ENCODE measurements around the gene CDSN. TPM values are rescaled to one million over a fixed set of nuclear protein-coding genes. Genes with fewer than 3 reads are reported as not detected.

The CDSN gene
- total and polyA plus RNA-seq, 3 experiments from 2014 or later = not detected

GRCh38 chr6:31128093-31128676, 7.9 kb upstream of the CDSN start:
- Histone ChIP-seq H3K9me3 (ENCODE audit: low read length) (no peaks in the 10 kb centered on the region), H3K36me3 (ENCODE audit: insufficient read depth, low read length) (no peaks in the 10 kb centered on the region), H3K27me3 (ENCODE audit: insufficient read depth, low read length, poor library complexity, severe bottlenecking) (peaks cover 4% of the 10 kb centered on the region), H3K4me3 (ENCODE audit: low read length) (no peak overlapping the region), H3K4me1 (ENCODE audit: insufficient read depth, low read length) (no peaks in the 10 kb centered on the region), H3K27ac (ENCODE audit: low read depth, low read length) (no peak overlapping the region)
- Mint-ChIP-seq H3K4me3 (no peak overlapping the region), H3K36me3 (no peaks in the 10 kb centered on the region), H3K27ac (peak overlapping the region in 3 of 8 donors; percentile 35 to 80 (median 48)), H3K9me3 (no peaks in the 10 kb centered on the region), H3K27me3 (peaks cover 5 to 9% of the 10 kb centered on the region in 2 donors), H3K4me1 (peaks cover 6 to 7% (median 6%) of the 10 kb centered on the region in 3 donors)
- DNase-seq = peak; percentile 42 to 79 (median 62)
- ChIA-PET CTCF (interaction anchor here (0.8 to 2.1 kb wide), 10 partner anchors 9 to 215 kb away, joined by 3 to 10 read pairs (median 4); partner anchors contain the start of genes C6orf15, PSORS1C1, PSORS1C2 and VARS2), POLR2A (no interaction called here)

DNA sequence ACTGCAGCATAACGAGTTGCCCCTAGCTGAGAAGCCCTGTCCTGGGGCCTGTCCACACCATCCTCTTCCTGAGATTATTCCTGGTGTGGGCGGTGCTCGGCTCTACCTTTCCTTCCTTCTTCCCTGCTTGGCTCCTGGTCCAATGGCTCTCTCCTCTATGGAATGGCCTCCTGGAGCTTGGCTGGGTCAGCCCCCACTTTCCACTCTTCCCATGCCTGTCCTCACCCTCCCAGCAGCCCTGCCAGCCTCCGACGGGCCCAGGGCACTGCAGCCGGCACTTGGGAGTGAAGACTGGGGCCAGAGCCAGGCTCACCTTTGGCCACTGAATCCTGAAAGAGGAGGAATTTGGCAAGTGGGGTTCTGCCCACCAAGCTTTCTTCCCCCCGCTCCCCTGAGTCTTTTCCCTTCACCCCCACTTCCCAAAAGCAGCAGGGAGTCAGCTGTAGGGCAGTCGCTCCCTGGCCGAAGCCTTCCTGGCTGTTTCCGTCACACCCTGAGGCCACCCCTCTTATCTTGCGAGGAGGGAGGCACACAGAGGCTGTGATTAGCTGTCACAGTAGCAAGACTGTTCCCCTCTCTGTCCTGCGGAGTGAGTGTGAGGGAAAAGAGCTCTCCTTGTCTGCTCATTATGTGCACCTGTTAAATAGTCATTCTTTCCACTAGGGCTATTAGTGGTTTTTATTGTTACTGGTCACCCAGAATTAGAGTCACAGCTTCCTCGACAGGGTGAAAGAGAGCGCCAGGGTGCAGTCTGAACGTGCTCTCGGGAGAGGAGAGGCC, 6.3 kb upstream of the CDSN start:
- Histone ChIP-seq H3K27ac (ENCODE audit: low read depth, low read length) (no peak overlapping the region), H3K27me3 (ENCODE audit: insufficient read depth, low read length, poor library complexity, severe bottlenecking) (peaks cover under 1% of the 10 kb centered on the region), H3K4me3 (ENCODE audit: low read length) (no peak overlapping the region), H3K4me1 (ENCODE audit: insufficient read depth, low read length) (no peaks in the 10 kb centered on the region), H3K9me3 (ENCODE audit: low read length) (no peaks in the 10 kb centered on the region), H3K36me3 (ENCODE audit: insufficient read depth, low read length) (no peaks in the 10 kb centered on the region)
- Mint-ChIP-seq H3K36me3 (no peaks in the 10 kb centered on the region), H3K4me1 (peaks cover 6 to 7% (median 6%) of the 10 kb centered on the region in 3 donors), H3K27ac (no peak overlapping the region), H3K9me3 (no peaks in the 10 kb centered on the region), H3K4me3 (no peak overlapping the region), H3K27me3 (peaks cover 5 to 9% of the 10 kb centered on the region in 2 donors)
- DNase-seq = no peak
- POLR2A ChIA-PET = interaction anchor here (0.6 kb wide), 1 partner anchor 364 kb away, joined by 5 read pairs; no protein-coding TSS in a partner anchor
- CTCF ChIA-PET = interaction anchor here (0.9 to 2.5 kb wide), 11 partner anchors 10 to 336 kb away, joined by 3 to 9 read pairs (median 3); partner anchors contain the start of gene C6orf15

- peaks cover 6 to 7% (median 6%) of the 10 kb centered on the region in 3 donors for H3K4me1 Mint-ChIP-seq
- POLR2A ChIA-PET = interaction anchor here (0.6 kb wide), 1 partner anchor 363 kb away, joined by 5 read pairs; no protein-coding TSS in a partner anchor
Observed at GRCh38 chr6:31125586-31126363, 5.5 kb upstream of the CDSN start.

GRCh38 chr6:31125162-31125561, 4.9 kb upstream of the CDSN start:
- Mint-ChIP-seq H3K27me3 (peaks cover 5 to 8% of the 10 kb centered on the region in 2 donors), H3K9me3 (no peaks in the 10 kb centered on the region), H3K27ac (no peak overlapping the region), H3K36me3 (no peaks in the 10 kb centered on the region), H3K4me1 (peaks cover 6 to 7% (median 6%) of the 10 kb centered on the region in 3 donors), H3K4me3 (no peak overlapping the region)
- ChIA-PET POLR2A (no interaction called here), CTCF (interaction anchor here (0.8 to 2.5 kb wide), 2 partner anchors 9 to 46 kb away, joined by 3 to 9 read pairs; no protein-coding TSS in a partner anchor)
- DNase-seq = no peak
- Histone ChIP-seq H3K27ac (ENCODE audit: low read depth, low read length) (no peak overlapping the region), H3K27me3 (ENCODE audit: insufficient read depth, low read length, poor library complexity, severe bottlenecking) (no peaks in the 10 kb centered on the region), H3K4me3 (ENCODE audit: low read length) (no peak overlapping the region), H3K9me3 (ENCODE audit: low read length) (no peaks in the 10 kb centered on the region), H3K36me3 (ENCODE audit: insufficient read depth, low read length) (no peaks in the 10 kb centered on the region), H3K4me1 (ENCODE audit: insufficient read depth, low read length) (no peaks in the 10 kb centered on the region)

More at GRCh38 chr6:31125586-31126363, 5.5 kb upstream of the CDSN start:
- peaks cover 5 to 7% of the 10 kb centered on the region in 2 donors for H3K27me3 Mint-ChIP-seq
- Histone ChIP-seq H3K27me3 (ENCODE audit: insufficient read depth, low read length, poor library complexity, severe bottlenecking) (no peaks in the 10 kb centered on the region), H3K36me3 (ENCODE audit: insufficient read depth, low read length) (no peaks in the 10 kb centered on the region), H3K27ac (ENCODE audit: low read depth, low read length) (no peak overlapping the region), H3K4me3 (ENCODE audit: low read length) (no peak overlapping the region), H3K4me1 (ENCODE audit: insufficient read depth, low read length) (no peaks in the 10 kb centered on the region), H3K9me3 (ENCODE audit: low read length) (no peaks in the 10 kb centered on the region)
- no peak for DNase-seq
- H3K4me3 Mint-ChIP-seq = no peak overlapping the region
- H3K36me3 Mint-ChIP-seq = no peaks in the 10 kb centered on the region
- CTCF ChIA-PET = interaction anchor here (0.8 to 2.5 kb wide), 5 partner anchors 9 to 241 kb away, joined by 3 to 9 read pairs (median 3); no protein-coding TSS in a partner anchor
- H3K9me3 Mint-ChIP-seq = no peaks in the 10 kb centered on the region
- no peak overlapping the region for H3K27ac Mint-ChIP-seq

GRCh38 chr6:31122791-31123706, 2.8 kb upstream of the CDSN start:
- H3K36me3 Mint-ChIP-seq = no peaks in the 10 kb centered on the region
- no peaks in the 10 kb centered on the region for H3K36me3 ChIP-seq (ENCODE audit: insufficient read depth, low read length)
- H3K27me3 Mint-ChIP-seq = peaks cover 7 to 9% of the 10 kb centered on the region in 2 donors
- H3K27me3 ChIP-seq (ENCODE audit: insufficient read depth, low read length, poor library complexity, severe bottlenecking) = no peaks in the 10 kb centered on the region
- peaks cover 2 to 3% (median 3%) of the 10 kb centered on the region in 3 donors for H3K4me1 Mint-ChIP-seq
- H3K4me1 ChIP-seq (ENCODE audit: insufficient read depth, low read length) = no peaks in the 10 kb centered on the region
- H3K9me3 ChIP-seq (ENCODE audit: low read length) = no peaks in the 10 kb centered on the region
- CTCF ChIA-PET = interaction anchor here (0.9 to 1.1 kb wide), 2 partner anchors 14 to 43 kb away, joined by 3 read pairs; no protein-coding TSS in a partner anchor
- DNase-seq = no peak
- H3K9me3 Mint-ChIP-seq = no peaks in the 10 kb centered on the region
- H3K27ac Mint-ChIP-seq = peak overlapping the region in 1 of 8 donors; percentile 50
- POLR2A ChIA-PET = interaction anchor here (0.5 kb wide), 1 partner anchor 276 kb away, joined by 3 read pairs; no protein-coding TSS in a partner anchor
- H3K4me3 ChIP-seq (ENCODE audit: low read length) = no peak overlapping the region
- peak overlapping the region in 1 of 7 donors; percentile 32 for H3K4me3 Mint-ChIP-seq
- no peak overlapping the region for H3K27ac ChIP-seq (ENCODE audit: low read depth, low read length)

DNA sequence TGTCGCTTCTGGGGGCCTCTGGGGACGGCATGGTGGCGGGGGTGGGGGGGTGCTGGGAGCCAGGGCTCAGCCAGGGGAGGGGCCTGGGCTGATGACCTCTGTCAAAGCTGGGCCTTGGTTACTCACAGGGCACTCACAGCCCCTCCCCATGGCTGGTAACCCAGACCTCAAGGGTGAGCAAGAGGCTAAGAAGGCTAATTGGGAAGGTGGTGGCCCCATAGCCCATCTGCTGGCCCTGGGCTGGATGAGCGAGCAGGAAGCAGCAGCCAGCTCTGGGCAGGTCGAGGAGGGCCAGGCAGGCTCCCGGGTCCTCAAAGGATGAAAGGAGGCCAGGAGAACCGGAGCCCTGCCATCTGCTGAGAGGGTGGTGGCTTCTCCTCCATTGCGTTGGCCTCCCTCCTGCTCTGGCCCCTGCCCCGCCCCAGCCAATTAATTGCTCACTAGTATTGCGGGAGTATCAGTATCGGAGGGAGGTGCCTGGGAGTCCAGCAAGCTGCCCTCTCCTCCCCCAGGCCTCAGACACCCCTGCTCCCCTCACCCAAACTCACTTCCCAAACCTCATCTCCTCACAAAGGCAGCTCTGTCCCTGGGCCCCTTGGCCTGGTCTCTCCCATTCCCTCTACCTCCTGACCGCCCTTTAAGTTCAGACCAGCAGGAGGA, 1.0 kb upstream of the CDSN start:
- no peak for DNase-seq
- POLR2A ChIA-PET = no interaction called here
- CTCF ChIA-PET = no interaction called here
- no peaks in the 10 kb centered on the region for H3K9me3 Mint-ChIP-seq
- no peaks in the 10 kb centered on the region for H3K27me3 ChIP-seq (ENCODE audit: insufficient read depth, low read length, poor library complexity, severe bottlenecking)
- H3K4me1 ChIP-seq (ENCODE audit: insufficient read depth, low read length) = no peaks in the 10 kb centered on the region
- H3K27me3 Mint-ChIP-seq = peaks cover 12% of the 10 kb centered on the region in 2 donors
- no peak overlapping the region for H3K4me3 Mint-ChIP-seq
- no peak overlapping the region for H3K4me3 ChIP-seq (ENCODE audit: low read length)
- H3K4me1 Mint-ChIP-seq = no peaks in the 10 kb centered on the region
- no peak overlapping the region for H3K27ac ChIP-seq (ENCODE audit: low read depth, low read length)
- H3K9me3 ChIP-seq (ENCODE audit: low read length) = no peaks in the 10 kb centered on the region
- H3K27ac Mint-ChIP-seq = no peak overlapping the region
- no peaks in the 10 kb centered on the region for H3K36me3 Mint-ChIP-seq
- no peaks in the 10 kb centered on the region for H3K36me3 ChIP-seq (ENCODE audit: insufficient read depth, low read length)

- Mint-ChIP-seq H3K4me3 (no peak overlapping the region), H3K27ac (no peak overlapping the region), H3K9me3 (no peaks in the 10 kb centered on the region), H3K27me3 (peaks cover 21 to 28% of the 10 kb centered on the region in 2 donors), H3K36me3 (no peaks in the 10 kb centered on the region), H3K4me1 (peaks cover 0 to 5% (median 3%) of the 10 kb centered on the region in 3 donors)
- POLR2A ChIA-PET = no interaction called here
- Histone ChIP-seq H3K4me3 (ENCODE audit: low read length) (no peak overlapping the region), H3K36me3 (ENCODE audit: insufficient read depth, low read length) (no peaks in the 10 kb centered on the region), H3K9me3 (ENCODE audit: low read length) (no peaks in the 10 kb centered on the region), H3K4me1 (ENCODE audit: insufficient read depth, low read length) (no peaks in the 10 kb centered on the region), H3K27me3 (ENCODE audit: insufficient read depth, low read length, poor library complexity, severe bottlenecking) (no peaks in the 10 kb centered on the region), H3K27ac (ENCODE audit: low read depth, low read length) (no peak overlapping the region)
- CTCF ChIA-PET = interaction anchor here (0.7 to 1.1 kb wide), 2 partner anchors 249 to 655 kb away, joined by 3 to 4 read pairs; no protein-coding TSS in a partner anchor
- DNase-seq = no peak
Observed at GRCh38 chr6:31118178-31118577, 2.1 kb downstream of the CDSN start.

Data from CD8-positive, alpha-beta memory T cell (primary cell).